Stimulated activated CD8-positive, alpha-beta memory T cell treated with anti-CD3 and anti-CD28 coated beads, Interleukin-2, amount 100 ng/mL, for 48 hours (primary cell): ENCODE data around the gene ANKRD31.
"Not testable (repeated sequence)": the region's sequence is repeated elsewhere in the genome, so short reads cannot be mapped to it uniquely, and the experiment has no call there.

ENCODE experiments used
- DNase-seq, 2 donors: peaks; one replicate each; pipeline ENCODE4 v3.0.0-alpha.2; 2020; ENCODE audit warnings: low read depth in 2 of 2

Gene ANKRD31

GRCh38 chr5:75152860-75153259 is 83.8 kb downstream of the ANKRD31 start:
- no peak for DNase-seq

- no peak for DNase-seq
Measured at GRCh38 chr5:75148051-75148450, 88.6 kb downstream of the ANKRD31 start.

GRCh38 chr5:75142566-75143136 is 94.0 kb downstream of the ANKRD31 start:
- no peak for DNase-seq

- DNase-seq: no peak
Measured at GRCh38 chr5:75140277-75140676, 96.4 kb downstream of the ANKRD31 start.

GRCh38 chr5:75138689-75139088 is 98.0 kb downstream of the ANKRD31 start:
- no peak for DNase-seq

- no peak for DNase-seq
Measured at GRCh38 chr5:75130818-75131349, 105.8 kb downstream of the ANKRD31 start.

GRCh38 chr5:75116856-75117255 is 119.8 kb downstream of the ANKRD31 start:
- no peak for DNase-seq

- DNase-seq: not testable (repeated sequence)
Measured at GRCh38 chr5:75114311-75114710, 122.4 kb downstream of the ANKRD31 start.

GRCh38 chr5:75113354-75114113 is 123.1 kb downstream of the ANKRD31 start:
- no peak for DNase-seq

- DNase-seq: no peak
Measured at GRCh38 chr5:75108931-75109596, 127.6 kb downstream of the ANKRD31 start.

- DNase-seq: no peak
Measured at GRCh38 chr5:75108515-75108914, 128.2 kb downstream of the ANKRD31 start.

- DNase-seq: not testable (repeated sequence)
Measured at GRCh38 chr5:75095956-75096355, 140.7 kb downstream of the ANKRD31 start.

- no peak for DNase-seq
Measured at GRCh38 chr5:75091597-75091996, 145.1 kb downstream of the ANKRD31 start.

GRCh38 chr5:75089662-75090061 is 147.0 kb downstream of the ANKRD31 start:
- DNase-seq: no peak

GRCh38 chr5:75089137-75089536 is 147.5 kb downstream of the ANKRD31 start:
- DNase-seq: peak in 1 of 2 donors; percentile 31

- no peak for DNase-seq
Measured at GRCh38 chr5:75088648-75089047, 148.0 kb downstream of the ANKRD31 start.

GRCh38 chr5:75081510-75081909 is 155.2 kb downstream of the ANKRD31 start:
- no peak for DNase-seq

GRCh38 chr5:75079346-75079745 is 157.3 kb downstream of the ANKRD31 start:
- DNase-seq: not testable (repeated sequence)

GRCh38 chr5:75078027-75078426 is 158.7 kb downstream of the ANKRD31 start:
- no peak for DNase-seq

GRCh38 chr5:75072061-75072460 is 164.6 kb downstream of the ANKRD31 start:
- no peak for DNase-seq

- no peak for DNase-seq
Measured at GRCh38 chr5:75071100-75071499, 165.6 kb downstream of the ANKRD31 start.

- DNase-seq: no peak
Measured at GRCh38 chr5:75067434-75067833, 169.2 kb downstream of the ANKRD31 start.
